Measurements from ENCODE around the gene PHYKPL. TPM values are rescaled to one million over a fixed set of nuclear protein-coding genes. Genes with fewer than 3 reads are reported as not detected.
A peak's percentile ranks its signal among the peaks of the same experiment; 100 is the strongest.

PHYKPL gene
- total RNA-seq, 2 donors from 2014 or later, result 78.3 to 94.8 TPM

- peak; percentile 55 for TF ChIP-seq CTCF (IDR thresholded peaks at IDR 0.05)
- H3K4me3 ChIP-seq, result no peak overlapping the region
- H3K27me3 ChIP-seq (replicated peaks; ENCODE audit: insufficient read depth), result no peaks in the 10 kb centered on the region
- no peak overlapping the region for H3K27ac ChIP-seq
- peaks cover under 1% of the 10 kb centered on the region for H3K36me3 ChIP-seq
- no peaks in the 10 kb centered on the region for H3K9me3 ChIP-seq
- H3K4me1 ChIP-seq (ENCODE audit: control insufficient read depth in 1 of 2, low read depth in 2 of 2), result peaks cover 15 to 29% of the 10 kb centered on the region in 2 donors
- no peak for ATAC-seq (ENCODE audit: insufficient number of reproducible peaks, low FRiP score, low read depth)
- DNase-seq (ENCODE audit: low spot score), result no peak
These were observed 2.4 kb upstream of the PHYKPL start for GRCh38 chr5:178234750-178235587.

- H3K36me3 ChIP-seq, result peaks cover 8% of the 10 kb centered on the region
- no peak for TF ChIP-seq CTCF (IDR thresholded peaks at IDR 0.05)
- no peaks in the 10 kb centered on the region for H3K9me3 ChIP-seq
- ATAC-seq (ENCODE audit: insufficient number of reproducible peaks, low FRiP score, low read depth), result no peak
- H3K27ac ChIP-seq, result no peak overlapping the region
- H3K4me1 ChIP-seq (ENCODE audit: control insufficient read depth in 1 of 2, low read depth in 2 of 2), result peaks cover 15 to 32% of the 10 kb centered on the region in 2 donors
- H3K4me3 ChIP-seq, result no peak overlapping the region
- H3K27me3 ChIP-seq (replicated peaks; ENCODE audit: insufficient read depth), result no peaks in the 10 kb centered on the region
- DNase-seq (ENCODE audit: low spot score), result no peak
These were observed 1.6 kb upstream of the PHYKPL start for GRCh38 chr5:178234121-178234749.

- Histone ChIP-seq H3K4me1 (ENCODE audit: control insufficient read depth in 1 of 2, low read depth in 2 of 2) (peaks cover 15 to 32% of the 10 kb centered on the region in 2 donors), H3K27me3 (replicated peaks; ENCODE audit: insufficient read depth) (no peaks in the 10 kb centered on the region), H3K4me3 (peak overlapping the region; percentile 72), H3K9me3 (no peaks in the 10 kb centered on the region), H3K36me3 (peaks cover 9% of the 10 kb centered on the region), H3K27ac (peak overlapping the region; percentile 89 to 93)
- ATAC-seq (ENCODE audit: insufficient number of reproducible peaks, low FRiP score, low read depth) (no peak), DNase-seq (ENCODE audit: low spot score) (no peak)
- no peak for TF ChIP-seq CTCF (IDR thresholded peaks at IDR 0.05)
These were observed 373 bp upstream of the PHYKPL start for GRCh38 chr5:178232920-178233429.

- TF ChIP-seq CTCF (IDR thresholded peaks at IDR 0.05), result no peak
- peak overlapping the region; percentile 89 to 93 for H3K27ac ChIP-seq
- H3K36me3 ChIP-seq, result peaks cover 20% of the 10 kb centered on the region
- ATAC-seq (ENCODE audit: insufficient number of reproducible peaks, low FRiP score, low read depth) (no peak), DNase-seq (ENCODE audit: low spot score) (no peak)
- H3K4me3 ChIP-seq, result peak overlapping the region; percentile 72
- H3K9me3 ChIP-seq, result no peaks in the 10 kb centered on the region
- H3K4me1 ChIP-seq (ENCODE audit: control insufficient read depth in 1 of 2, low read depth in 2 of 2), result peaks cover 12 to 27% of the 10 kb centered on the region in 2 donors
- no peaks in the 10 kb centered on the region for H3K27me3 ChIP-seq (replicated peaks; ENCODE audit: insufficient read depth)
These were observed 971 bp downstream of the PHYKPL start for GRCh38 chr5:178231539-178232123.

Measured in thoracic aorta (tissue), 2 donors.